Neural progenitor cell (in vitro differentiated cells): ENCODE measurements around the gene PTOV1.

Source experiments
- EZH2 ChIP-seq: fragments of 200-600 bp; sonication (generic); IDR thresholded peaks from 2 replicates; pipeline ENCODE4 v1.6.1; 2017; ENCODE audit warnings: antibody characterized with exemption, mild to moderate bottlenecking, moderate library complexity
- EZH2phosphoT487 ChIP-seq: fragments of 200-600 bp; sonication (generic); IDR thresholded peaks from 2 replicates; pipeline ENCODE4 v1.6.1; 2017; ENCODE audit warnings: antibody characterized with exemption
- TF ChIP-seq, protein P1 (sequence below): fragments of 200-600 bp; sonication (generic); IDR thresholded peaks from 2 replicates; pipeline ENCODE4 v1.5.1; 2017; ENCODE audit warnings: antibody characterized with exemption, mild to moderate bottlenecking

DNA sequence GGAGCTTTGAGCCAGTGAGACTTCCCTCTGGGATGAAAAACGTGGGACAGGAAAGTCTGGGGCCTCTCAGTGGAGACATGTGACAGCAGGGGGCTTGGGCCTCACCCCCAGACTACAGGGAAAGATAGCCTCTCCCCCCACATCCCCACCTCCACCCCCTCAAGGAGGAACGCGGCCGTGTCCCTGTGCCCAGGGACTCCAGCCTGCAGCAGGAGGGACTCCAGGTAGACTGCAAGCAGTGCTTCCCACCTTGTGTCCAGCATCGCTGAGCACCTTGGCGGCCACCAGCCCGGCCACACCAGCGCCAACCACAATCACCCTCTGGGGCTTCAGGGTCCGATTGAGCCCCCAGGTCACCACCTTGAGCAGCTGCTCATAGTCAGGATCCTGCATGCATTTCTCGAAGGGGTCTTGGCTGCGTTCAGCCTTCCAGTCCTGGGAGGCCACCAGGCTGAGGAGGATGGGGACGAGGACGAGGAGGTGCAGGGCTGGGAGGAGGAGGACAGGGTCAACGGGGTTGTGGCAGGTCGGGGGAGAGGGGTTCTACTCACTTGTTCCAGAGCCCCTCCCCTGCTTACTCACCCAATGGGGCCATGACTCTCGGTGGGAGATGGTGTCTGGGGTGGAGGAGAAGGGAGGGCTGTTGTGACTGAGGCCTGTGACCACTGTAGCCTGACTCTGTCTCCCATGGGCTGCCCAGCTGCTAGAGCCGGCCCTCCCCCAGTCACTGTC, 44.8 kb downstream of the PTOV1 start:
- TF ChIP-seq, protein P1, sequence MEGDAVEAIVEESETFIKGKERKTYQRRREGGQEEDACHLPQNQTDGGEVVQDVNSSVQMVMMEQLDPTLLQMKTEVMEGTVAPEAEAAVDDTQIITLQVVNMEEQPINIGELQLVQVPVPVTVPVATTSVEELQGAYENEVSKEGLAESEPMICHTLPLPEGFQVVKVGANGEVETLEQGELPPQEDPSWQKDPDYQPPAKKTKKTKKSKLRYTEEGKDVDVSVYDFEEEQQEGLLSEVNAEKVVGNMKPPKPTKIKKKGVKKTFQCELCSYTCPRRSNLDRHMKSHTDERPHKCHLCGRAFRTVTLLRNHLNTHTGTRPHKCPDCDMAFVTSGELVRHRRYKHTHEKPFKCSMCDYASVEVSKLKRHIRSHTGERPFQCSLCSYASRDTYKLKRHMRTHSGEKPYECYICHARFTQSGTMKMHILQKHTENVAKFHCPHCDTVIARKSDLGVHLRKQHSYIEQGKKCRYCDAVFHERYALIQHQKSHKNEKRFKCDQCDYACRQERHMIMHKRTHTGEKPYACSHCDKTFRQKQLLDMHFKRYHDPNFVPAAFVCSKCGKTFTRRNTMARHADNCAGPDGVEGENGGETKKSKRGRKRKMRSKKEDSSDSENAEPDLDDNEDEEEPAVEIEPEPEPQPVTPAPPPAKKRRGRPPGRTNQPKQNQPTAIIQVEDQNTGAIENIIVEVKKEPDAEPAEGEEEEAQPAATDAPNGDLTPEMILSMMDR = no peak
- TF ChIP-seq EZH2 (no peak), EZH2phosphoT487 (no peak)
